ENCODE results near the gene DNAJC1.
A peak's percentile ranks its signal among the peaks of the same experiment; 100 is the strongest.

The DNAJC1 gene

DNA sequence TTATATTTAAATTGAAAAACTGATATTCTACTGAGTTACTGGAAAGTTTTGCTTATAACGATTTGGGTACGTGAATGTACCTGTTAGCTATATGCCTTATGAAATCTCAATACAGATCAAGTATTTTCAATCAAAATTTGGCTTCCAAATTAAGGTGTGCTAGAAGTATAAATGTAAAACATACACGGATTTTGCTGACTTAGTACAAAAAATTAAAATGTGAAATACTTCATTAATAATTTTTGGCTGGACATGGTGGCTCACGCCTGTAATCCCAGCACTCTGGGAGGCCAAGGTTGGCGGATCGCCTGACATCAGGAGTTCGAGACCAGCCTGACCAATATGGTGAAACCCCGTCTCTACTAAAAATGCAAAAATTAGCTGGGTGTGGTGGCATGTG lies 11.7 kb downstream of the DNAJC1 start:
- H3K4me3 ChIP-seq (ENCODE audit: control insufficient read depth, low read depth, low read length): no peak overlapping the region
- TF ChIP-seq, protein P1, sequence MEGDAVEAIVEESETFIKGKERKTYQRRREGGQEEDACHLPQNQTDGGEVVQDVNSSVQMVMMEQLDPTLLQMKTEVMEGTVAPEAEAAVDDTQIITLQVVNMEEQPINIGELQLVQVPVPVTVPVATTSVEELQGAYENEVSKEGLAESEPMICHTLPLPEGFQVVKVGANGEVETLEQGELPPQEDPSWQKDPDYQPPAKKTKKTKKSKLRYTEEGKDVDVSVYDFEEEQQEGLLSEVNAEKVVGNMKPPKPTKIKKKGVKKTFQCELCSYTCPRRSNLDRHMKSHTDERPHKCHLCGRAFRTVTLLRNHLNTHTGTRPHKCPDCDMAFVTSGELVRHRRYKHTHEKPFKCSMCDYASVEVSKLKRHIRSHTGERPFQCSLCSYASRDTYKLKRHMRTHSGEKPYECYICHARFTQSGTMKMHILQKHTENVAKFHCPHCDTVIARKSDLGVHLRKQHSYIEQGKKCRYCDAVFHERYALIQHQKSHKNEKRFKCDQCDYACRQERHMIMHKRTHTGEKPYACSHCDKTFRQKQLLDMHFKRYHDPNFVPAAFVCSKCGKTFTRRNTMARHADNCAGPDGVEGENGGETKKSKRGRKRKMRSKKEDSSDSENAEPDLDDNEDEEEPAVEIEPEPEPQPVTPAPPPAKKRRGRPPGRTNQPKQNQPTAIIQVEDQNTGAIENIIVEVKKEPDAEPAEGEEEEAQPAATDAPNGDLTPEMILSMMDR (IDR thresholded peaks at IDR 0.05; ENCODE audit: control insufficient read depth, insufficient read depth, low read depth, low read length, missing control alignments): no peak
- DNase-seq (ENCODE audit: low read depth): no peak

- no peak for DNase-seq (ENCODE audit: low read depth)
- H3K4me3 ChIP-seq (ENCODE audit: control insufficient read depth, low read depth, low read length): no peak overlapping the region
Measured at GRCh38 chr10:21990449-21990848, 13.1 kb downstream of the DNAJC1 start.

DNA sequence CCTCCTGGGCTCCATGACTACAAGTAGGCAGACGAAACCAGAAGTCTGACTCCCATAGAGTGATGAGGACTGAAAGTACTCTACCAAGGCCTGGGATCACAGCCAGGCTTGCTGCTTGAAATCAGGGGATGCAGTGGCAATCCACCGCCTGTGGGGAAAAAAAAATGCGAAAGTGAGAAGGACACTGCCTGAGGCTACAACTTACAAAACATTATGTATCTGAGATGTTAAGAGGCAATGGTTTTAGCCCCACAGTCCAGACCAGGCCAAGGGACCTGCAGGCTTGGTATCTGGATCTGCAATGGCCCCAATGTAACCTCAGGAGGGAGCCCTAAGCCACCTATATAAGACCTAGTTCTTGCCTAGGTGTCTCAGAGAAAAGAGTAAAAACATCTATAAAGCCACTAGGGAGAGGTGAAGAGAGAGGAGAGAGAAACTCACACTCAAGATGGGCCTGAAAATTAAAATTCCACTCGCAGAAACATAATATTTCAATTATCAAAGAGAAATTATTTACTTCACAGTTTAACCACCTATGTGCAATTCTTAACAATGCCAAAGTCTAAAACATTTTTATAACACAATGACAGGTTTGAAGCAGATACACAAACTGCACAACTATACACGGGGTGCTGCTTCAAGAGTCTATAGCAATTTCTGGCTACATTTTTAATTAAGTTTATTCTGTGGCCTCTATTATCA lies 13.9 kb downstream of the DNAJC1 start:
- DNase-seq (ENCODE audit: low read depth): peak; percentile 45
- TF ChIP-seq, protein P1 (IDR thresholded peaks at IDR 0.05; ENCODE audit: control insufficient read depth, insufficient read depth, low read depth, low read length, missing control alignments): peak; percentile 45
- H3K4me3 ChIP-seq (ENCODE audit: control insufficient read depth, low read depth, low read length): no peak overlapping the region

More at GRCh38 chr10:21990449-21990848, 13.1 kb downstream of the DNAJC1 start:
- TF ChIP-seq, protein P1 (IDR thresholded peaks at IDR 0.05; ENCODE audit: control insufficient read depth, insufficient read depth, low read depth, low read length, missing control alignments): no peak

GRCh38 chr10:21985541-21985940 lies 18.0 kb downstream of the DNAJC1 start:
- H3K4me3 ChIP-seq (ENCODE audit: control insufficient read depth, low read depth, low read length): no peak overlapping the region
- no peak for DNase-seq (ENCODE audit: low read depth)
- TF ChIP-seq, protein P1 (IDR thresholded peaks at IDR 0.05; ENCODE audit: control insufficient read depth, insufficient read depth, low read depth, low read length, missing control alignments): no peak

DNA sequence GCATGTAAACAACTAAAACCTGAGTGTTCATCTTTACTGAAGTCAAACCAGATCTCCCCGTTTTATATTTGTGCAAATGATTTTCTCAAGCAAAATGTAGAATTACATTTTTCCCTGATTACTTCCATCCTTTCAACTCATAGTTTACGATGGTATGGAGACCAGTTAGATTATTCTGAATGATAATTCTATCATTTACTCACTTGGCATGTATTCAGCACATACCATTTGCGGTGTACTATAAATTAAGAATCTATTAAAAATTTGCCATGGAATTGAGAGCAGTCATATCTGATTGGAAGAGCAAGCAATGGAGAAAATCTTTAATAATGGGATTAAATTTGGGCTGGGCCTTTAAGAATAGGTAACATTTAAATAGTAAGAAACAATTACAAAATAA lies 22.4 kb downstream of the DNAJC1 start:
- DNase-seq (ENCODE audit: low read depth): no peak
- TF ChIP-seq, protein P1 (IDR thresholded peaks at IDR 0.05; ENCODE audit: control insufficient read depth, insufficient read depth, low read depth, low read length, missing control alignments): no peak
- H3K4me3 ChIP-seq (ENCODE audit: control insufficient read depth, low read depth, low read length): no peak overlapping the region

DNA sequence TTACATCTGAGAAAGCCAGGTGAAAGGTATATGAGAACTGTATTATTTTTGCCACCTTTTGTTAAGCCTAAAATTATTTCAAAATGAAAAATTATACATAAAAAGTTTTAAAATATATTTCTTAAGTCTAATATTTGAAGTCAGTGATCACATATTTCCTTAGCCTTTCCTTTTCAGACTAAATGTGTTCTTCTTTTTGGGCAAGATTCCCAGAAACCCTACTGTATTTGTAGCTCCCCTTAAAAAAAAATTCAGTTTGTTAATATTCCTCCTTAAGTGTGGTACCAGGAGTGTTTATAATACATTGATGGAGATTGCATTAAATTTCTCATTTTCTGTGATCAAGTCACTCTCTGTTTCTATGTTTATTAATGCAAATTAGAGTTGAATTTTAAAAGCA lies 22.8 kb downstream of the DNAJC1 start:
- no peak overlapping the region for H3K4me3 ChIP-seq (ENCODE audit: control insufficient read depth, low read depth, low read length)
- no peak for DNase-seq (ENCODE audit: low read depth)

More for the DNA sequence above, 22.8 kb downstream of the DNAJC1 start:
- TF ChIP-seq, protein P1 (IDR thresholded peaks at IDR 0.05; ENCODE audit: control insufficient read depth, insufficient read depth, low read depth, low read length, missing control alignments): no peak

Data from AG09309 (cell line).